Neural progenitor cell (in vitro differentiated cells): ENCODE data around the gene ENC1. TPM values are rescaled to one million over a fixed set of nuclear protein-coding genes. Genes with fewer than 3 reads are reported as not detected.

Source experiments
- DNase-seq: peaks from one replicate; pipeline ENCODE4 v3.0.0-alpha.2; 2016; ENCODE audit warnings: low spot score
- H2AFZ ChIP-seq: fragments of 200-600 bp; sonication (generic); replicated peaks from 2 replicates; pipeline ENCODE4 v1.6.1; 2016; ENCODE audit warnings: antibody characterized with exemption
- H3F3A ChIP-seq: fragments of 200-600 bp; sonication (generic); 2 replicates; pipeline ENCODE4 v1.6.1; 2016; ENCODE audit warnings: antibody characterized with exemption, low read depth
- H3K27ac ChIP-seq: fragments of 200-600 bp; sonication (generic); 2 replicates; pipeline ENCODE4 v1.5.1; 2016; ENCODE audit warnings: mild to moderate bottlenecking
- H3K27me3 ChIP-seq: fragments of 200-600 bp; sonication (generic); 2 replicates; pipeline ENCODE4 v1.6.1; 2016; ENCODE audit warnings: mild to moderate bottlenecking, moderate library complexity
- H3K36me3 ChIP-seq: fragments of 200-600 bp; sonication (generic); 2 replicates; pipeline ENCODE4 v1.5.1; 2016
- H3K4me1 ChIP-seq: fragments of 200-600 bp; sonication (generic); 2 replicates; pipeline ENCODE4 v1.6.1; 2016; ENCODE audit warnings: mixed run types
- H3K4me2 ChIP-seq: fragments of 200-600 bp; sonication (generic); 2 replicates; pipeline ENCODE4 v1.6.1; 2016
- H3K4me3 ChIP-seq: fragments of 200-600 bp; sonication (generic); 2 replicates; pipeline ENCODE4 v1.5.1; 2016
- H3K79me2 ChIP-seq: fragments of 200-600 bp; sonication (generic); 2 replicates; pipeline ENCODE4 v1.6.1; 2016; ENCODE audit warnings: low read depth
- H3K9ac ChIP-seq: fragments of 200-600 bp; sonication (generic); 2 replicates; pipeline ENCODE4 v1.6.1; 2016
- H3K9me3 ChIP-seq: fragments of 200-600 bp; sonication (generic); 2 replicates; pipeline ENCODE4 v1.5.1; 2016; ENCODE audit warnings: low read depth
- H4K20me1 ChIP-seq: fragments of 200-600 bp; sonication (generic); 2 replicates; pipeline ENCODE4 v1.6.1; 2016; ENCODE audit warnings: low read depth
- H3K27ac Mint-ChIP-seq: 3 replicates; pipeline ENCODE4 v1.8.0; 2021; ENCODE audit warnings: mixed read lengths
- H3K27me3 Mint-ChIP-seq: 2 replicates; pipeline ENCODE4 v1.8.0; 2022; ENCODE audit warnings: low read depth, mild to moderate bottlenecking, inconsistent platforms, moderate library complexity, mixed read lengths; ENCODE audit not compliant: insufficient read depth
- H3K36me3 Mint-ChIP-seq: 3 replicates; pipeline ENCODE4 v1.8.0; 2021; ENCODE audit warnings: mixed read lengths
- H3K4me1 Mint-ChIP-seq: 3 replicates; pipeline ENCODE4 v1.8.0; 2021; ENCODE audit warnings: mixed read lengths
- H3K4me3 Mint-ChIP-seq: 3 replicates; pipeline ENCODE4 v1.8.0; 2021; ENCODE audit warnings: mild to moderate bottlenecking, moderate library complexity, mixed read lengths
- H3K9me3 Mint-ChIP-seq: 3 replicates; pipeline ENCODE4 v1.8.0; 2020; ENCODE audit warnings: mixed read lengths
- CTCF ChIP-seq: fragments of 200-600 bp; sonication (generic); IDR thresholded peaks from 2 replicates; pipeline ENCODE4 v1.5.1; 2017; ENCODE audit warnings: antibody characterized with exemption, mild to moderate bottlenecking
- EZH2 ChIP-seq: fragments of 200-600 bp; sonication (generic); IDR thresholded peaks from 2 replicates; pipeline ENCODE4 v1.6.1; 2017; ENCODE audit warnings: antibody characterized with exemption, mild to moderate bottlenecking, moderate library complexity
- EZH2phosphoT487 ChIP-seq: fragments of 200-600 bp; sonication (generic); IDR thresholded peaks from 2 replicates; pipeline ENCODE4 v1.6.1; 2017; ENCODE audit warnings: antibody characterized with exemption
- total RNA-seq: library from RNA; depleted of rRNA; stranded (reverse); fragments of >200 nt; gene quantifications from 2 replicates; pipeline ENCODE4 v1.2.3, GENCODE V29; 2015; ENCODE audit warnings: low replicate concordance

Gene ENC1
- total RNA-seq, 1 donor from 2014 or later: 73.8 TPM

- Histone ChIP-seq H2AFZ (no peak overlapping the region), H3F3A (peaks cover 17% of the 10 kb centered on the region), H3K9me3 (no peaks in the 10 kb centered on the region), H3K4me2 (peak overlapping the region; percentile 91), H4K20me1 (peaks cover 67% of the 10 kb centered on the region), H3K27ac (no peak overlapping the region), H3K27me3 (no peaks in the 10 kb centered on the region), H3K4me1 (peaks cover 26% of the 10 kb centered on the region), H3K4me3 (peak overlapping the region; percentile 96), H3K36me3 (peaks cover under 1% of the 10 kb centered on the region), H3K79me2 (peaks cover 69% of the 10 kb centered on the region), H3K9ac (peak overlapping the region; percentile 41)
- Mint-ChIP-seq H3K27ac (no peak overlapping the region), H3K36me3 (peaks cover 34% of the 10 kb centered on the region), H3K27me3 (peaks cover 2% of the 10 kb centered on the region), H3K9me3 (no peaks in the 10 kb centered on the region), H3K4me3 (peak overlapping the region; percentile 96), H3K4me1 (peaks cover 61% of the 10 kb centered on the region)
- no peak for TF ChIP-seq EZH2phosphoT487
- no peak for TF ChIP-seq CTCF
- no peak for TF ChIP-seq EZH2
- DNase-seq: no peak
These were observed 2.0 kb downstream of the ENC1 start for GRCh38 chr5:74638544-74638969.

GRCh38 chr5:74636552-74636951 is 4.0 kb downstream of the ENC1 start:
- Mint-ChIP-seq H3K27ac (no peak overlapping the region), H3K4me1 (peaks cover 73% of the 10 kb centered on the region), H3K27me3 (no peaks in the 10 kb centered on the region), H3K9me3 (no peaks in the 10 kb centered on the region), H3K36me3 (peaks cover 40% of the 10 kb centered on the region), H3K4me3 (peak overlapping the region; percentile 16)
- Histone ChIP-seq H3K27me3 (no peaks in the 10 kb centered on the region), H3K4me1 (peaks cover 35% of the 10 kb centered on the region), H3K4me2 (peak overlapping the region; percentile 91), H3K36me3 (peaks cover 6% of the 10 kb centered on the region), H4K20me1 (peaks cover 87% of the 10 kb centered on the region), H3K27ac (no peak overlapping the region), H3K79me2 (peaks cover 89% of the 10 kb centered on the region), H3K4me3 (no peak overlapping the region), H3K9me3 (no peaks in the 10 kb centered on the region), H2AFZ (no peak overlapping the region), H3K9ac (no peak overlapping the region), H3F3A (peaks cover 34% of the 10 kb centered on the region)
- DNase-seq: no peak
- no peak for TF ChIP-seq CTCF
- TF ChIP-seq EZH2phosphoT487: no peak
- no peak for TF ChIP-seq EZH2

- H3K36me3 ChIP-seq: peaks cover 6% of the 10 kb centered on the region
- Mint-ChIP-seq H3K4me3 (no peak overlapping the region), H3K27ac (no peak overlapping the region), H3K4me1 (peaks cover 74% of the 10 kb centered on the region), H3K27me3 (no peaks in the 10 kb centered on the region), H3K9me3 (no peaks in the 10 kb centered on the region), H3K36me3 (peaks cover 41% of the 10 kb centered on the region)
- peak overlapping the region; percentile 91 for H3K4me2 ChIP-seq
- no peak overlapping the region for H3K27ac ChIP-seq
- no peak overlapping the region for H3K9ac ChIP-seq
- H3K4me1 ChIP-seq: peaks cover 38% of the 10 kb centered on the region
- DNase-seq: no peak
- H3K79me2 ChIP-seq: peaks cover 93% of the 10 kb centered on the region
- no peaks in the 10 kb centered on the region for H3K27me3 ChIP-seq
- H3F3A ChIP-seq: peaks cover 34% of the 10 kb centered on the region
- no peaks in the 10 kb centered on the region for H3K9me3 ChIP-seq
- H2AFZ ChIP-seq: no peak overlapping the region
- H4K20me1 ChIP-seq: peaks cover 91% of the 10 kb centered on the region
- no peak overlapping the region for H3K4me3 ChIP-seq
- TF ChIP-seq EZH2: no peak
- no peak for TF ChIP-seq CTCF
- TF ChIP-seq EZH2phosphoT487: no peak
These were observed 4.4 kb downstream of the ENC1 start for GRCh38 chr5:74636149-74636548.
